HUES48 (cell line): ENCODE measurements around the gene KLK5.

Experiments
- H3K27ac ChIP-seq: one replicate; pipeline ENCODE4 v1.7.0; 2013; ENCODE audit warnings: low read depth, low read length, inconsistent platforms
- H3K27me3 ChIP-seq: 2 replicates; pipeline ENCODE4 v1.6.1; 2013; ENCODE audit warnings: mild to moderate bottlenecking, low read length; ENCODE audit not compliant: control insufficient read depth, insufficient read depth
- H3K36me3 ChIP-seq: 2 replicates; pipeline ENCODE4 v1.6.1; 2013; ENCODE audit warnings: low read length; ENCODE audit not compliant: control insufficient read depth, insufficient read depth
- H3K4me1 ChIP-seq: 2 replicates; pipeline ENCODE4 v1.6.1; 2013; ENCODE audit warnings: mild to moderate bottlenecking, low read length; ENCODE audit not compliant: control insufficient read depth, insufficient read depth
- H3K4me3 ChIP-seq: 2 replicates; pipeline ENCODE4 v1.5.1; 2013; ENCODE audit warnings: mild to moderate bottlenecking, low read depth, low read length
- H3K9ac ChIP-seq: 2 replicates; pipeline ENCODE4 v1.6.1; 2013; ENCODE audit warnings: mild to moderate bottlenecking, low read depth, low read length, moderate library complexity
- H3K9me3 ChIP-seq: 2 replicates; pipeline ENCODE4 v1.6.1; 2013; ENCODE audit warnings: low read length; ENCODE audit not compliant: control insufficient read depth, insufficient read depth

KLK5 gene

GRCh38 chr19:50943074-50943828 lies 9.6 kb downstream of the KLK5 start:
- no peaks in the 10 kb centered on the region for H3K36me3 ChIP-seq
- no peak overlapping the region for H3K27ac ChIP-seq
- no peak overlapping the region for H3K4me3 ChIP-seq
- no peak overlapping the region for H3K9ac ChIP-seq
- H3K9me3 ChIP-seq, result 0 out of 2 replicates have a peak, but pooled peaks cover 2% of the 10 kb centered on the region
- H3K27me3 ChIP-seq, result no peaks in the 10 kb centered on the region
- no peaks in the 10 kb centered on the region for H3K4me1 ChIP-seq

GRCh38 chr19:50939596-50939995 lies 13.2 kb downstream of the KLK5 start:
- H3K9me3 ChIP-seq, result 0 out of 2 replicates have a peak, but pooled peaks cover 2% of the 10 kb centered on the region
- no peaks in the 10 kb centered on the region for H3K36me3 ChIP-seq
- H3K4me3 ChIP-seq, result no peak overlapping the region
- H3K4me1 ChIP-seq, result no peaks in the 10 kb centered on the region
- no peak overlapping the region for H3K9ac ChIP-seq
- no peak overlapping the region for H3K27ac ChIP-seq
- no peaks in the 10 kb centered on the region for H3K27me3 ChIP-seq

GRCh38 chr19:50933640-50934039 lies 19.2 kb downstream of the KLK5 start:
- Histone ChIP-seq H3K4me1 (no peaks in the 10 kb centered on the region), H3K27me3 (no peaks in the 10 kb centered on the region), H3K9ac (no peak overlapping the region), H3K4me3 (no peak overlapping the region), H3K36me3 (no peaks in the 10 kb centered on the region), H3K27ac (no peak overlapping the region), H3K9me3 (no peaks in the 10 kb centered on the region)

- no peaks in the 10 kb centered on the region for H3K4me1 ChIP-seq
- no peak overlapping the region for H3K9ac ChIP-seq
- no peaks in the 10 kb centered on the region for H3K27me3 ChIP-seq
- H3K36me3 ChIP-seq, result no peaks in the 10 kb centered on the region
- no peak overlapping the region for H3K4me3 ChIP-seq
- no peaks in the 10 kb centered on the region for H3K9me3 ChIP-seq
- H3K27ac ChIP-seq, result no peak overlapping the region
These were observed 20.2 kb downstream of the KLK5 start for GRCh38 chr19:50932690-50933083.

GRCh38 chr19:50932018-50932689 lies 20.7 kb downstream of the KLK5 start:
- Histone ChIP-seq H3K9me3 (no peaks in the 10 kb centered on the region), H3K4me1 (no peaks in the 10 kb centered on the region), H3K27me3 (no peaks in the 10 kb centered on the region), H3K36me3 (no peaks in the 10 kb centered on the region), H3K9ac (no peak overlapping the region), H3K27ac (no peak overlapping the region), H3K4me3 (no peak overlapping the region)

- Histone ChIP-seq H3K4me3 (no peak overlapping the region), H3K4me1 (no peaks in the 10 kb centered on the region), H3K36me3 (no peaks in the 10 kb centered on the region), H3K27me3 (no peaks in the 10 kb centered on the region), H3K27ac (no peak overlapping the region), H3K9ac (no peak overlapping the region), H3K9me3 (no peaks in the 10 kb centered on the region)
These were observed 21.8 kb downstream of the KLK5 start for GRCh38 chr19:50931023-50931422.

- Histone ChIP-seq H3K27me3 (no peaks in the 10 kb centered on the region), H3K4me1 (no peaks in the 10 kb centered on the region), H3K9me3 (no peaks in the 10 kb centered on the region), H3K27ac (no peak overlapping the region), H3K4me3 (no peak overlapping the region), H3K36me3 (no peaks in the 10 kb centered on the region), H3K9ac (no peak overlapping the region)
These were observed 24.0 kb downstream of the KLK5 start for GRCh38 chr19:50928831-50929230.

- 0 out of 2 replicates have a peak, but pooled peaks cover 4% of the 10 kb centered on the region for H3K27me3 ChIP-seq
- no peak overlapping the region for H3K4me3 ChIP-seq
- H3K9me3 ChIP-seq, result no peaks in the 10 kb centered on the region
- no peak overlapping the region for H3K9ac ChIP-seq
- no peak overlapping the region for H3K27ac ChIP-seq
- H3K4me1 ChIP-seq, result peaks cover 9% of the 10 kb centered on the region
- no peaks in the 10 kb centered on the region for H3K36me3 ChIP-seq
These were observed 26.7 kb downstream of the KLK5 start for GRCh38 chr19:50926144-50926543.

- H3K4me1 ChIP-seq, result peaks cover 9% of the 10 kb centered on the region
- no peak overlapping the region for H3K4me3 ChIP-seq
- no peaks in the 10 kb centered on the region for H3K9me3 ChIP-seq
- no peak overlapping the region for H3K9ac ChIP-seq
- H3K36me3 ChIP-seq, result no peaks in the 10 kb centered on the region
- H3K27ac ChIP-seq, result no peak overlapping the region
- H3K27me3 ChIP-seq, result 0 out of 2 replicates have a peak, but pooled peaks cover 4% of the 10 kb centered on the region
These were observed 27.1 kb downstream of the KLK5 start for GRCh38 chr19:50925734-50926133.

- Histone ChIP-seq H3K36me3 (no peaks in the 10 kb centered on the region), H3K4me1 (peaks cover 9% of the 10 kb centered on the region), H3K9ac (no peak overlapping the region), H3K27ac (no peak overlapping the region), H3K4me3 (no peak overlapping the region), H3K27me3 (peaks cover 9% of the 10 kb centered on the region), H3K9me3 (no peaks in the 10 kb centered on the region)
These were observed 28.3 kb downstream of the KLK5 start for GRCh38 chr19:50924586-50924985.

GRCh38 chr19:50922317-50922853 lies 30.5 kb downstream of the KLK5 start:
- no peak overlapping the region for H3K9ac ChIP-seq
- no peaks in the 10 kb centered on the region for H3K36me3 ChIP-seq
- H3K4me1 ChIP-seq, result peaks cover 9% of the 10 kb centered on the region
- no peaks in the 10 kb centered on the region for H3K9me3 ChIP-seq
- H3K27ac ChIP-seq, result no peak overlapping the region
- H3K27me3 ChIP-seq, result peaks cover 9% of the 10 kb centered on the region
- 0 out of 2 replicates have a peak overlapping the region, but pooled peaks have one; percentile 16 for H3K4me3 ChIP-seq
